HCT116 (cell line): ENCODE data around the gene GARIN3. TPM values are rescaled to one million over a fixed set of nuclear protein-coding genes. Genes with fewer than 3 reads are reported as not detected.

Experiments
- ATAC-seq: fragments of 200-7000 bp; cut with Tn5 transposase; 2 replicates; pipeline ENCODE4 v1.9.1; 2020; ENCODE audit warnings: mild to moderate bottlenecking, moderate library complexity
- BruUV-seq: library from RNA; stranded (reverse); fragments of 400-500 nt; replicated peaks from 2 replicates; lab custom pipeline; 2021; lab: Mats Ljungman, UMichigan
- CTCF ChIA-PET: fragments of 300-600 bp; sonication (Branson Sonifier 250); formaldehyde crosslinking; loops from one replicate; lab custom pipeline; 2021; ENCODE audit warnings: antibody characterized with exemption; lab: Charles Lee
- POLR2A ChIA-PET: fragments of 300-600, 350-600 bp; sonication (Branson Sonifier 250); formaldehyde crosslinking; loops from one replicate; lab custom pipeline; 2021; ENCODE audit warnings: antibody characterized with exemption; lab: Charles Lee
- RAD21 ChIA-PET, 2 experiments: fragments of 300-600 bp; sonication (Branson Sonifier 250); formaldehyde crosslinking; loops; one replicate each; lab custom pipeline; 2023; ENCODE audit warnings: low total read pairs in 2 of 2; ENCODE audit not compliant: uncharacterized antibody in 2 of 2, unreplicated experiment in 2 of 2, low non-redundant PET in 1 of 2; lab: Charles Lee
- DNase-seq: peaks from one replicate; pipeline ENCODE4 v3.0.0-alpha.2; 2010; ENCODE audit warnings: low read depth, low spot score
- H2AFZ ChIP-seq: fragments of 200-600 bp; shearing (Covaris generic), sonication (generic); 2 replicates; pipeline ENCODE4 v1.6.1; 2017; ENCODE audit warnings: low read depth, mixed run types, mixed read lengths, antibody characterized with exemption, low read length; ENCODE audit not compliant: poor library complexity, severe bottlenecking
- H3K27ac ChIP-seq: 2 replicates; pipeline ENCODE4 v1.5.1; 2012; ENCODE audit warnings: low read depth, low read length
- H3K27me3 ChIP-seq: fragments of 200-600 bp; sonication (generic); 2 replicates; pipeline ENCODE4 v1.6.1; 2016; ENCODE audit warnings: mixed run types, low read length, mixed read lengths; ENCODE audit not compliant: insufficient read depth
- H3K36me3 ChIP-seq, 2 experiments: fragments of 200-500 bp in 1 of 2; fragments of 200-600 bp in 1 of 2; sonication (Bioruptor generic) in 1 of 2; sonication (generic) in 1 of 2; 2 replicates each; pipeline versions ENCODE4 v1.5.1 to v1.6.1; 2014 to 2016; ENCODE audit warnings: low read length in 2 of 2, inconsistent platforms in 1 of 2, mixed read lengths in 1 of 2, mixed run types in 1 of 2; ENCODE audit not compliant: insufficient read depth in 2 of 2, control insufficient read depth in 1 of 2
- H3K4me1 ChIP-seq, 2 experiments: fragments of 200-600 bp in 1 of 2; sonication (generic) in 1 of 2; 2 replicates each; pipeline versions ENCODE4 v1.5.1 to v1.6.1; 2012 to 2017; ENCODE audit warnings: low read length in 2 of 2, inconsistent platforms in 1 of 2, mild to moderate bottlenecking in 1 of 2, mixed read lengths in 1 of 2, mixed run types in 1 of 2, moderate library complexity in 1 of 2; ENCODE audit not compliant: insufficient read depth in 2 of 2, control insufficient read depth in 1 of 2
- H3K4me2 ChIP-seq: fragments of 200-600 bp; sonication (generic); 2 replicates; pipeline ENCODE4 v1.6.1; 2017; ENCODE audit warnings: mixed run types, low read length, mixed read lengths
- H3K4me3 ChIP-seq, 2 experiments: fragments of 200-600 bp in 1 of 2; sonication (generic) in 1 of 2; replicated peaks in 1 of 2; 2 replicates each; pipeline ENCODE4 v1.5.1; 2011 to 2016; ENCODE audit warnings: low read length in 2 of 2, control low read depth in 1 of 2, low read depth in 1 of 2, mild to moderate bottlenecking in 1 of 2, mixed read lengths in 1 of 2, mixed run types in 1 of 2
- H3K79me2 ChIP-seq: fragments of 200-600 bp; sonication (generic); 2 replicates; pipeline ENCODE4 v1.6.1; 2017; ENCODE audit warnings: mild to moderate bottlenecking, mixed run types, low read length, moderate library complexity, mixed read lengths; ENCODE audit not compliant: insufficient read depth
- H3K9ac ChIP-seq: fragments of 200-600 bp; sonication (generic); 2 replicates; pipeline ENCODE4 v1.6.1; 2016; ENCODE audit warnings: low read length, mixed read lengths
- H3K9me2 ChIP-seq: fragments of 200-600 bp; sonication (generic), shearing (Covaris generic); 2 replicates; pipeline ENCODE4 v1.6.1; 2017; ENCODE audit warnings: mixed run types, mild to moderate bottlenecking, moderate library complexity; ENCODE audit not compliant: insufficient read depth
- H3K9me3 ChIP-seq, 2 experiments: fragments of 200-500 bp in 1 of 2; fragments of 200-600 bp in 1 of 2; sonication (Bioruptor generic) in 1 of 2; sonication (generic) in 1 of 2; 2 replicates each; pipeline ENCODE4 v1.6.1; 2014 to 2017; ENCODE audit warnings: low read length in 2 of 2, mixed read lengths in 2 of 2, inconsistent platforms in 1 of 2, low read depth in 1 of 2, mild to moderate bottlenecking in 1 of 2, mixed run types in 1 of 2, moderate library complexity in 1 of 2; ENCODE audit not compliant: control insufficient read depth in 1 of 2, insufficient read depth in 1 of 2
- H4K20me1 ChIP-seq: fragments of 200-600 bp; sonication (generic), shearing (Covaris generic); 2 replicates; pipeline ENCODE4 v1.6.1; 2017; ENCODE audit warnings: mixed run types, mild to moderate bottlenecking, moderate library complexity; ENCODE audit not compliant: insufficient read depth
- ATF3 ChIP-seq: IDR thresholded peaks from 2 replicates; pipeline ENCODE4 v1.6.1; 2012
- CBX3 ChIP-seq: IDR thresholded peaks from 2 replicates; pipeline ENCODE4 v1.6.1; 2012; ENCODE audit warnings: low read depth
- CEBPB ChIP-seq: IDR thresholded peaks from 2 replicates; pipeline ENCODE4 v1.6.1; 2012; ENCODE audit warnings: low read depth
- EGR1 ChIP-seq: IDR thresholded peaks from 2 replicates; pipeline ENCODE4 v1.6.1; 2012; ENCODE audit warnings: low read depth
- ELF1 ChIP-seq: IDR thresholded peaks from 2 replicates; pipeline ENCODE4 v1.6.1; 2012; ENCODE audit warnings: low read depth, borderline replicate concordance
- EZH2 ChIP-seq: fragments of 200-600 bp; sonication (generic); IDR thresholded peaks from 2 replicates; pipeline ENCODE4 v1.6.1; 2017; ENCODE audit warnings: antibody characterized with exemption, mixed run types
- EZH2phosphoT487 ChIP-seq: fragments of 200-600 bp; IDR thresholded peaks from 2 replicates; pipeline ENCODE4 v1.6.1; 2018; ENCODE audit warnings: antibody characterized with exemption, borderline replicate concordance
- FOSL1 ChIP-seq: IDR thresholded peaks from 2 replicates; pipeline ENCODE4 v1.6.1; 2012; ENCODE audit warnings: low read depth
- MAX ChIP-seq: IDR thresholded peaks from 2 replicates; pipeline ENCODE4 v1.6.1; 2012
- POLR2A ChIP-seq: IDR thresholded peaks from 2 replicates; pipeline ENCODE4 v1.7.0; 2011; ENCODE audit warnings: borderline replicate concordance; ENCODE audit not compliant: insufficient read depth, insufficient read length; ENCODE audit errors: extremely low read depth
- POLR2AphosphoS5 ChIP-seq: IDR thresholded peaks from 2 replicates; pipeline ENCODE4 v1.6.1; 2011; ENCODE audit warnings: mild to moderate bottlenecking, low read depth, low read length, moderate library complexity
- RAD21 ChIP-seq: IDR thresholded peaks from 2 replicates; pipeline ENCODE4 v1.6.1; 2012; ENCODE audit warnings: low read depth, mild to moderate bottlenecking
- REST ChIP-seq: IDR thresholded peaks from 2 replicates; pipeline ENCODE4 v1.6.1; 2012; ENCODE audit warnings: low read depth
- SIN3A ChIP-seq: IDR thresholded peaks from 2 replicates; pipeline ENCODE4 v1.6.1; 2012; ENCODE audit warnings: low read depth
- SP1 ChIP-seq: IDR thresholded peaks from 2 replicates; pipeline ENCODE4 v1.6.1; 2012; ENCODE audit warnings: low read depth
- SRF ChIP-seq: IDR thresholded peaks from 2 replicates; pipeline ENCODE4 v1.6.1; 2012; ENCODE audit warnings: low read depth
- TCF7L2 ChIP-seq: IDR thresholded peaks from 2 replicates; pipeline ENCODE4 v1.7.0; 2011; ENCODE audit warnings: borderline replicate concordance, inconsistent platforms; ENCODE audit not compliant: insufficient read depth, insufficient read length; ENCODE audit errors: extremely low read depth
- YY1 ChIP-seq: IDR thresholded peaks from 2 replicates; pipeline ENCODE4 v1.6.1; 2011; ENCODE audit warnings: low read length, low read depth, moderate library complexity, mild to moderate bottlenecking; ENCODE audit not compliant: insufficient replicate concordance; ENCODE audit errors: extremely low read depth
- ZBTB33 ChIP-seq: IDR thresholded peaks from 2 replicates; pipeline ENCODE4 v1.6.1; 2011; ENCODE audit warnings: mild to moderate bottlenecking, low read length, moderate library complexity; ENCODE audit not compliant: insufficient replicate concordance; ENCODE audit errors: extremely low read depth
- ZFX ChIP-seq: fragments of 450-650 bp; IDR thresholded peaks from 2 replicates; pipeline ENCODE4 v1.6.1; 2017
- ZNF274 ChIP-seq: fragments of 200-500 bp; sonication (Bioruptor generic); IDR thresholded peaks from 2 replicates; pipeline ENCODE4 v1.6.1; 2014; ENCODE audit warnings: mild to moderate bottlenecking, low read depth, low read length, inconsistent platforms
- intact Hi-C: fragments of 100-400 bp; cut with micrococcal nuclease; formaldehyde crosslinking; loops from 2 replicates; pipeline ENCODE4 v1.10.0; 2022
- total RNA-seq: library from RNA; stranded (reverse); gene quantifications from one replicate; pipeline ENCODE4 v1.2.1, GENCODE V29; 2021; ENCODE audit not compliant: unreplicated experiment

The GARIN3 gene
- total RNA-seq, 1 experiment from 2014 or later: not detected

- ChIA-PET CTCF (interaction anchor here (0.8 to 1.7 kb wide), 13 partner anchors 14 to 1958 kb away, joined by 3 to 13 read pairs (median 3); no protein-coding TSS in a partner anchor), POLR2A (no interaction called here)
- BruUV-seq: no TSS peak
- TF ChIP-seq RAD21: peak; percentile 82
- TF ChIP-seq SIN3A: no peak
- peak; percentile 39; the same call in 1 of the 2 replicates for TF ChIP-seq MAX
- TF ChIP-seq EZH2phosphoT487: no peak
- no peak for TF ChIP-seq SRF
- TF ChIP-seq YY1: peak; percentile 26
- no peak for TF ChIP-seq REST
- no peak for TF ChIP-seq EGR1
- TF ChIP-seq TCF7L2: no peak
- no peak for TF ChIP-seq EZH2
- no peak for TF ChIP-seq CBX3
- no peak for TF ChIP-seq ZBTB33
- no peak for TF ChIP-seq ELF1
- no peak for TF ChIP-seq CEBPB
- TF ChIP-seq SP1: no peak
- TF ChIP-seq ZFX: no peak
- TF ChIP-seq FOSL1: no peak
- TF ChIP-seq POLR2AphosphoS5: no peak
- TF ChIP-seq ATF3: no peak
- no peak for TF ChIP-seq ZNF274
- no peak for TF ChIP-seq POLR2A
Measured at GRCh38 chr5:157148734-157149615, 17.1 kb downstream of the GARIN3 start.

More at GRCh38 chr5:157148734-157149615, 17.1 kb downstream of the GARIN3 start:
- Histone ChIP-seq H3K4me1 (no peaks in the 10 kb centered on the region), H3K27me3 (no peaks in the 10 kb centered on the region), H3K36me3 (no peaks in the 10 kb centered on the region), H3K4me3 (no peak overlapping the region), H4K20me1 (no peaks in the 10 kb centered on the region), H3K79me2 (no peaks in the 10 kb centered on the region), H3K9me2 (no peaks in the 10 kb centered on the region), H3K9me3 (no peaks in the 10 kb centered on the region), H2AFZ (peak overlapping the region; percentile 31), H3K4me2 (no peak overlapping the region), H3K27ac (no peak overlapping the region), H3K9ac (no peak overlapping the region)
- intact Hi-C loops: loop anchor here (1.0 to 10.0 kb wide), 5 partner anchors 116 to 1983 kb away; partner anchors contain the start of genes CYFIP2 and LSM11
- ATAC-seq (peak; percentile 95), DNase-seq (peak; percentile 61)
- RAD21 ChIA-PET: no interaction called here
